Stimulated activated CD8-positive, alpha-beta memory T cell treated with anti-CD3 and anti-CD28 coated beads, Interleukin-7, amount 100 ng/mL, for 1 hour (primary cell): Measurements from ENCODE around the gene FRMD3.

ENCODE experiments used
- DNase-seq, 2 donors: peaks; one replicate each; pipeline ENCODE4 v3.0.0-alpha.2; 2020; ENCODE audit warnings: low read depth in 2 of 2

The FRMD3 gene

GRCh38 chr9:83433846-83434245, 104.4 kb downstream of the FRMD3 start:
- no peak for DNase-seq

- no peak for DNase-seq
Measured at GRCh38 chr9:83432877-83433550, 105.2 kb downstream of the FRMD3 start.

DNA sequence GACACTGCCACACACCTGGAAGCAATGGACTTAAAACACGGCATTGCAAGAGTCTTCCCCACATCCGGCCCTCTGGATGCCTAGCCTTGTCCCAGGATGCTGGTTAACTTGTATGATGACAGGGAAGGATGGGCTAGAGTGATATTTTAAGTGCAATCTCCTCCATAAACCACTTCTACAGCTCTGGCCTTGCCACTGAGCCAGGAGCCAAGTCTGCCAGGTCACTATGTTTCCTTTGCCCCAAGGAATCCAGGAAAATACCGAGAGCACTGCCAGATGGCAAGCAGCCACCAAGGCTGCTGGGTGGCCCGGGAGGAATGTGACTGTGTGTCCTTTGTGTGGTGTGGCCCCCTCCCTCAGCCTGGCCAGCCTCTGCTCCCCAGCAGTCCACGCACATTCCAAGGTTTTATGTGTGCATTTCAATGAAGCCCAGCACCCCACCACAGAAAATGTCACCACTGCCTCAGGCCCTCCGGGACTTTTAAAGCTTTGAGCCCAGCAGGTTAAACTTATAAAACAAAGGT, 106.0 kb downstream of the FRMD3 start:
- DNase-seq = no peak

DNA sequence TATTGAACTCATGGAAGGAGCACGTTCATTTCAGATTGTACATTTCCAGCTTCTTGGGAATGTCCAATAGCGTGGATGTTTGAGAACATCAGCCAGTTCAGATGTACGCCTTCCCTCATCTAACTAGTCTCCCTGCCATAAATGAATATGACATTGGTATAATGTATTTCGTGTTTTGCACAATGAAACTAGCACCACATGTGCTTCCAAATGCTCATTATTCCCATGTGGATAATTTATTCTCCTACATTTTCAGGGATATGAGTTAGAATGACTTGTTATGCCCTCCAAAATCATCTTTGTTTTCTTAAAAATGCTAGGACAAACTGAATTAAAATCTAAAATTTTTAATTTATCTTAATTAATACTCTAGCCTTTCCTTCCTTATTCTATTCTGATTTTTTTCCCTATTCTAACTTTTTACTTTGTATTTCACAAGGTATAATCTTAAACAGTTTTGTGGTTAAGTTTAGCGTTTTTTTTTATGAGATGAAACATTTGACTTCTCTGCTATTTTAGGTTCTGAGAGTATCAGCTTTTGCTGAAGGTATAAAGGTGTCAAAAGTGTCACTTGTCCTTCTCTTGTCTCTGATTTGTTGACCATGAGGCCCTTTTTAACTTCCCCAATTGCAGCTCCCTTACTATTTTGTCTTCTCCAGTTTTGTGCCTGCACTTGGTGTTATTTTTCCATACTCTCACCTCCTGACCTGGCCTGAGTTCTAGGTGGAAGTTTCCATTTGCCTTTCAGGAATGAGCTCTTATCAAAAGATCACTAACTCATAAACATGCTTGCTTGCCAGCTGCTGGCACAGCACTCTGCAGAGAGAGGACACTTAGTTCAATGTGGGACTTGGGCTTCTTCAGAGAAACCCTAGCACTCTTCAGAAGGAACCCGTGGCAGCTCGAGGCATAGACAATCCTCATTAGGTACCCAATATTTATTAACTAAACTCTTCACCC, 106.8 kb downstream of the FRMD3 start:
- DNase-seq = no peak

DNA sequence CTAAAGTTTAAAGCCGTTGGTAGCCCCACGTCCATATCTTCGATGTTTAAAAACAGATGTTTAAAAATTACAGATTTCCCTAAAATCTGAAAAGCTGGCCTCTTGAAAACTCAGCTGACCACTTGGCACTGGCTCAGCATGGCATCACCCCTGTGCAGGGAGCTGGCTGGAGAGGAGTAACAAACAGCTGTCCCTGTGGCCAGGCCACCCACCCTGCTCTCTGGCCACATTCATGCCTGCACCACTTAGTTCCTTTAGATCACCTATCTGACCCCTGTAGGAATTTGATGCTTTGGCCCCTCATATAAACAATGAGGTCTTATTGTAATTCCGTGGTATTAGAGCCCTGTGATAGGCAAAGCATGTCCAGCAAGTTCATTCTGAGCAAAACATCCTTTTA, 107.5 kb downstream of the FRMD3 start:
- DNase-seq = no peak

DNA sequence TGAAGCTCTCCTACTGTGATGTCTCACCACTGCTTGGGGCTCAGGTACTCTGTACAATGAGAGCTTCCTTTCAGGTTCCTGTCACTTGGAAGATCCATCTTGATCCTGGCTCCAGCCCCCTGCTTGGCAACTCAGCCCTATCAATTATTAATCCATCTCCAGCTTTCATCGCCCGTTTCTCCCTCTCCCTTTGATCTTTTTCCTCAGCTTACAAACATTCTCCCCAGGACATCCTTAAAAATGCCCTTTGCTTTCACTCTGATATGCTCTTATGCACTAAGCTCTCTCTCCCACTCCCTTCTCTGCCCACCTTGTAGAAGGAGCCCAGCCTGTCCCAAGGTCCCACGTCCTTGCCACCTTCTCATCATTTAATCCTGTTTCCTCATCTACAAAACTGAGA, 109.0 kb downstream of the FRMD3 start:
- DNase-seq = no peak

GRCh38 chr9:83425240-83425639, 113.0 kb downstream of the FRMD3 start:
- no peak for DNase-seq

DNA sequence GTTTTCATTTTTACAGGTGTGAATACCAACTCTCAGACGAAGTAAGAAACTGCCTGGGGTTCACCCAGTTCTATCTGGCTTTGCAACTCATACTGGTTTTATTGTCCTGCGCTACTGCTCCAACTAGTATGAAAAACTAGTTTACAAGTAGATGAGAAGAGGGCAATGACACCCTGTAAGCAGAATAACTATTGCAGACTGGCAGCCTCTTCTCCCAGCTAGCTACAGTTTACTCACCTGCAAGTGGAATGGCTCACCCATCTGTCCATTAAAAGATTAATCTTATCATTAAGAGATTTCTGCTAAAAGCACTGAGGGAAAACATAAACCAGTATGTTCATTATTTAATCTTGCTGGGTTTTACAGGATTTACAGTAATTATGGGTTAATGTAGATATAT, 113.4 kb downstream of the FRMD3 start:
- no peak for DNase-seq

- DNase-seq = no peak
Measured at GRCh38 chr9:83423815-83424707, 114.1 kb downstream of the FRMD3 start.

DNA sequence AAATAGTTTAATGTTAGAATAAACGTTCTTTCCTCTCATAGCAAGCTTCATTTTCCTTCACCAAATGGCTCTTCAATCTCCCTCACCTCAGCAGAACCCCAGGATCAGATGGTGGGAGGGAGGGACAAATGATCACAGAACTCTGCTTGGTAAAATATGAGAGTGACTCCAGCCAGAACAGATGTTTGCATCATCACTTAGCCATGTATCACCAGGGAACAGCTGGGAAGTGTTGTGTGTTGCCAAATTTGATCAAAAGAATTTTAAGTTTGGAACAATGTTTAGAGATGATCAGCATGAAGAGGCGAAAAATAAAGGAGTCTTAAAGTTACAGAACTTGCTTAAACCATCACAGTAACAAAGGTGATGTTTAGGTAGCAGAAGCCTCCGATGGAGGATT, 115.7 kb downstream of the FRMD3 start:
- DNase-seq = no peak

- DNase-seq = no peak
Measured at GRCh38 chr9:83420486-83420885, 117.7 kb downstream of the FRMD3 start.

DNA sequence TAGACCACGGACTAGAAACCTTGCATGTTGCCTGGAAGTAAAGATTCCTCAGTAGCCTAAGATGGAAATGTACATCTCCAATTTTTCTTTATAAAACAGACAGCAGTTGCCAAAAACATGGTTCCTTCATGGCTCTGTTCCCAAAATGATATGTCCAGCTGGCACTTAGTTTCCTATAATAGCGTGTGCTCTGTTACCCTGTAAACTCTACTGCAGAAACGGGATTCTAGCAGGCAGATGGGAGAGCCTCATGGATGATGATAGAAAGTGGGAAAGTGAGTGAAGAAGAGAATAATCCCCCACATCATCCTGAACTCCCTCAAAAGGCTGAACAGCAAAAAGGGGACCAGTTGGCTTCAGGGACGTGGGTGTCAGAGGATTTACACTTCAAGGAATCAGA, 118.2 kb downstream of the FRMD3 start:
- no peak for DNase-seq

DNA sequence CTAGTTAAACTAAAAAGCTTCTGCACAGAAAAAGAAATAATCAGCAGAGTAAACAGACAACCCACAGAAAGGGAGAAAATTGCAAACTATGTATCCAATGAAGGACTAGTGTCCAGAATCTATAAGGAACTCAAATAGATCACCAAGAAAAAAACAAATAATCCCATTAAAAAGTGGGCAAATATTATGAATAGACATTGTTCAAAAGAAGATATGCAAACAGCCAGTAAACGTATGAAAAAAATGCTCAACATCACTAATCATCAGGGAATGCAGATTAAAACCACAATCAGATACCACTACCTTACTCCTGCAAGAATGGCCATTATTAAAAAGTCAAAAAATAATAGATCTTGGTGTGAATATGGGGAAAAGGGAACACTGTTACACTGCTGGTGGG, 119.9 kb downstream of the FRMD3 start:
- DNase-seq = no peak

- no peak for DNase-seq
Measured at GRCh38 chr9:83413367-83413766, 124.8 kb downstream of the FRMD3 start.

- no peak for DNase-seq
Measured at GRCh38 chr9:83410701-83411100, 127.5 kb downstream of the FRMD3 start.

- no peak for DNase-seq
Measured at GRCh38 chr9:83406921-83407320, 131.3 kb downstream of the FRMD3 start.

DNA sequence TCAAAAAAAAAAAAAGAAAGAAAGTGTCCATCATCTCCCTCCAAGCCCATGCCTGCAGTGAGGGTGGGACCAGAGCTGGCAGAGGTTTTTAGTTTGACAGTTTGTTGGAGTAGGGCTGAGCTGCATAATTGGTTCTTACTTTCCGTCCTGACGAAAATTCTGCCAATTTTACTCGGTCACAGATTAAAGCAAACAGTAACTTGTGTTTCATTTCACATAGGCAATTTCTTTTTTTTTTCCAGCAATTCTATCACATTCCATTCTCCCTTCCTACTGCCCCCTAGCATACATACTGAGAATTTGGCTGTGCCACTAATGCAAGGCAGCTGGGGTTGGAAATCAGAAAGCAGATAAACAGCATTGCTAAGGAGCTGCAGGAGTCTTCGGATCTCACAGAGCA, 132.4 kb downstream of the FRMD3 start:
- no peak for DNase-seq

DNA sequence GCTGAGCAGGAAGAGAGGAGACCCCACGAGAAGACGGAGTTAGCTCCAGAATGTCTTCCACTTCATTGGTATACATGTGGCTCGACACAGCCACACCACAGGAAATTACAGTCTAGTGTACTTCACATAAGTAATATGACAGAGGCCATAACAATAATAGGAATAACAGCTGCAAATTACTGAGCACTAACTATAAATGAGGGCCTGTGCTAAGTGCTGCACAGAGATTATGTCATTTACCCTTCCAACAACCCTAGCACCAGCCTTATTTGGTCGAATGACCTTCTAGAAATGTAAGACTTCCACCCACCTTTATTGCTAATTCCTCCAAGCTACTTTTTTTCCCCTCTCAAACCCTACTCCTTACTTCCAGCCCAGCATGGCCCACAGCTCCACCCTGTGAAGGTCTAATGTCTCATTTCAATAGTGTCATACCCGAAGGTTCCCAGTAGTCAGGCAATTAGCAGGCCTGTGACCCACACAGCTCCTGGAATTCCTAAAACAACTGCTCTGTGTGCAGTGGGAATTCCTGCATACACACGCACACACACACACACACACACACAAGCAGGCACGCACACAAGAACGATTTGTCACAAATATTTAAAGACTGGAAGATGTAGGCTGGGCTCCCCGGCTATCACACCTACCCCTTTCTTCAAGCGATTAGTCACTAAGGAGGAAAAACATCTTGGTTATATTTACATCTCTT, 134.5 kb downstream of the FRMD3 start:
- no peak for DNase-seq

DNA sequence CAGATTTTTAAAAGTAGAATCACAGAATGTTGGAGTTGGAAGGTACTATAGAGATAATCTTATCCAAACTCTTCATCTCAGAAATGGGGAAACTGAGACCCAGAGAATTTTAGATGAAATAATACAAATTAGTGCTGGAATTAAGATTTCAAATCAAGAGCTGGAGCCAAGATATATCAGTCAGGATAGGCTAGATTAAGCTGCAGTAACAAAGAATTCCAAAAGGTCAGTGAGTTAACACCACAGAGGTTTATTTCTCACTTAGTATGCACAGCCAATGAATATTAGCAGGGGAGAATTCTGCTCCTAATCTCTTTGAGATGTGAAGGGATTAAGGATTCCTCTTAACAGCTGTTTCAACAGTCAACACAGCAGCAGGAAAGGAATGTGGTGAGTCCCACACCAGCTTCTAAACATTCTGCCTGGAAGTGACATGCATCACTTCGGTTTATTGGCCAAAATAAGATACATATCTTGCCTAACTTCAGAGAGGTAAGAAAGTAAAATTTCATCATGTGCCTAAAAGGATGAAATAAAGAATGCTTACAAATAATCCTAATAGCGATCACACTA, 136.8 kb downstream of the FRMD3 start:
- DNase-seq = no peak

GRCh38 chr9:83396813-83397212, 141.4 kb downstream of the FRMD3 start:
- no peak for DNase-seq

- no peak for DNase-seq
Measured at GRCh38 chr9:83396342-83396741, 141.9 kb downstream of the FRMD3 start.
